Mesendoderm (in vitro differentiated cells): Measurements from ENCODE around the gene ARPC5L.

Experiments
- DNase-seq: peaks from one replicate; pipeline ENCODE4 v3.0.0; 2013
- H2AK5ac ChIP-seq: 2 replicates; pipeline ENCODE4 v1.6.1; 2013; ENCODE audit warnings: low read length, inconsistent platforms
- H2BK120ac ChIP-seq: 2 replicates; pipeline ENCODE4 v1.6.1; 2013; ENCODE audit warnings: low read depth, mild to moderate bottlenecking, low read length, moderate library complexity, mixed read lengths
- H2BK15ac ChIP-seq: replicated peaks from 2 replicates; pipeline ENCODE4 v1.6.1; 2013; ENCODE audit warnings: low read depth, mild to moderate bottlenecking, moderate library complexity
- H2BK5ac ChIP-seq: 2 replicates; pipeline ENCODE4 v1.6.1; 2013; ENCODE audit warnings: low read length, inconsistent platforms
- H3K18ac ChIP-seq: 2 replicates; pipeline ENCODE4 v1.6.1; 2013; ENCODE audit warnings: mild to moderate bottlenecking, low read length, mixed read lengths
- H3K23ac ChIP-seq: one replicate; pipeline ENCODE4 v1.6.1; 2013; ENCODE audit warnings: low read length
- H3K27ac ChIP-seq: 2 replicates; pipeline ENCODE4 v1.5.1; 2013; ENCODE audit warnings: low read depth, mild to moderate bottlenecking, inconsistent platforms, low read length, moderate library complexity
- H3K27me3 ChIP-seq: 2 replicates; pipeline ENCODE4 v1.6.1; 2013; ENCODE audit warnings: low read length, control low read depth, mild to moderate bottlenecking, inconsistent platforms; ENCODE audit not compliant: insufficient read depth, poor library complexity
- H3K36me3 ChIP-seq: 2 replicates; pipeline ENCODE4 v1.6.1; 2013; ENCODE audit warnings: low read length, inconsistent platforms; ENCODE audit not compliant: control insufficient read depth, insufficient read depth
- H3K4ac ChIP-seq: one replicate; pipeline ENCODE4 v1.6.1; 2013; ENCODE audit warnings: low read depth, mild to moderate bottlenecking, low read length, moderate library complexity
- H3K4me1 ChIP-seq: 2 replicates; pipeline ENCODE4 v1.6.1; 2013; ENCODE audit warnings: low read depth, low read length, inconsistent platforms; ENCODE audit not compliant: control insufficient read depth
- H3K4me2 ChIP-seq: 2 replicates; pipeline ENCODE4 v1.6.1; 2013; ENCODE audit warnings: low read length
- H3K4me3 ChIP-seq: 2 replicates; pipeline ENCODE4 v1.5.1; 2013; ENCODE audit warnings: mild to moderate bottlenecking, low read length
- H3K56ac ChIP-seq: one replicate; pipeline ENCODE4 v1.6.1; 2013; ENCODE audit warnings: low read length
- H3K79me1 ChIP-seq: 2 replicates; pipeline ENCODE4 v1.6.1; 2013; ENCODE audit warnings: low read length, inconsistent platforms
- H3K79me2 ChIP-seq: 2 replicates; pipeline ENCODE4 v1.6.1; 2013; ENCODE audit warnings: mild to moderate bottlenecking, low read length; ENCODE audit not compliant: control insufficient read depth, insufficient read depth
- H3K9ac ChIP-seq: 2 replicates; pipeline ENCODE4 v1.6.1; 2013; ENCODE audit warnings: low read length, inconsistent platforms
- H4K5ac ChIP-seq: one replicate; pipeline ENCODE4 v1.6.1; 2013; ENCODE audit warnings: low read length
- H4K8ac ChIP-seq: one replicate; pipeline ENCODE4 v1.6.1; 2013; ENCODE audit warnings: low read depth, mild to moderate bottlenecking, control low read depth, low read length, moderate library complexity
- WGBS: extraction: QIAGEN DNeasy Blood & Tissue Kit; methylation state at CpG from one replicate; pipeline ENCODE4 v1.1.7; 2013; ENCODE audit warnings: low lambda C conversion rate, missing lambda C conversion rate; ENCODE audit not compliant: insufficient coverage; ENCODE audit errors: extremely low coverage; 5-methylcytosine and 5-hydroxymethylcytosine counted together

The ARPC5L gene

GRCh38 chr9:124855944-124856765, 5.8 kb upstream of the ARPC5L start:
- Histone ChIP-seq H2BK15ac (no peak overlapping the region), H3K79me2 (peaks cover 29% of the 10 kb centered on the region), H3K18ac (no peak overlapping the region), H3K4me1 (peaks cover 4% of the 10 kb centered on the region), H3K27me3 (no peaks in the 10 kb centered on the region), H3K36me3 (peaks cover 32% of the 10 kb centered on the region), H3K4me2 (no peak overlapping the region), H3K4ac (no peak overlapping the region), H3K4me3 (no peak overlapping the region), H2BK120ac (no peak overlapping the region), H3K56ac (no peak overlapping the region), H2BK5ac (no peak overlapping the region), H3K79me1 (peaks cover 18% of the 10 kb centered on the region), H4K8ac (no peak overlapping the region), H3K23ac (no peak overlapping the region), H3K27ac (no peak overlapping the region), H4K5ac (no peak overlapping the region), H3K9ac (no peak overlapping the region), H2AK5ac (no peak overlapping the region)
- DNase-seq: peak; percentile 84
- WGBS: no CpG with 5 or more reads among the region's 16 CpGs

- Histone ChIP-seq H3K4me3 (no peak overlapping the region), H3K79me1 (peaks cover 18% of the 10 kb centered on the region), H2BK120ac (no peak overlapping the region), H3K56ac (no peak overlapping the region), H3K27ac (no peak overlapping the region), H2AK5ac (no peak overlapping the region), H3K27me3 (no peaks in the 10 kb centered on the region), H3K23ac (no peak overlapping the region), H3K9ac (no peak overlapping the region), H4K8ac (no peak overlapping the region), H3K4ac (no peak overlapping the region), H3K4me1 (peaks cover 4% of the 10 kb centered on the region), H2BK15ac (no peak overlapping the region), H3K79me2 (peaks cover 34% of the 10 kb centered on the region), H2BK5ac (no peak overlapping the region), H4K5ac (no peak overlapping the region), H3K36me3 (peaks cover 32% of the 10 kb centered on the region), H3K18ac (no peak overlapping the region), H3K4me2 (no peak overlapping the region)
- DNase-seq: no peak
- WGBS: no CpG with 5 or more reads among the region's 24 CpGs
These were observed 4.3 kb upstream of the ARPC5L start for GRCh38 chr9:124857533-124858162.

GRCh38 chr9:124858330-124859046, 3.4 kb upstream of the ARPC5L start:
- no peak for DNase-seq
- H4K8ac ChIP-seq: no peak overlapping the region
- H2BK15ac ChIP-seq: no peak overlapping the region
- peaks cover 32% of the 10 kb centered on the region for H3K36me3 ChIP-seq
- no peak overlapping the region for H3K18ac ChIP-seq
- H3K56ac ChIP-seq: peak overlapping the region; percentile 50
- WGBS: no CpG with 5 or more reads among the region's 9 CpGs
- no peak overlapping the region for H4K5ac ChIP-seq
- peaks cover 34% of the 10 kb centered on the region for H3K79me2 ChIP-seq
- no peak overlapping the region for H3K4me3 ChIP-seq
- H2AK5ac ChIP-seq: no peak overlapping the region
- no peak overlapping the region for H3K23ac ChIP-seq
- no peak overlapping the region for H3K4ac ChIP-seq
- peaks cover 4% of the 10 kb centered on the region for H3K4me1 ChIP-seq
- H3K4me2 ChIP-seq: no peak overlapping the region
- no peak overlapping the region for H3K27ac ChIP-seq
- no peaks in the 10 kb centered on the region for H3K27me3 ChIP-seq
- no peak overlapping the region for H3K9ac ChIP-seq
- H3K79me1 ChIP-seq: peaks cover 18% of the 10 kb centered on the region
- no peak overlapping the region for H2BK5ac ChIP-seq
- no peak overlapping the region for H2BK120ac ChIP-seq

DNA sequence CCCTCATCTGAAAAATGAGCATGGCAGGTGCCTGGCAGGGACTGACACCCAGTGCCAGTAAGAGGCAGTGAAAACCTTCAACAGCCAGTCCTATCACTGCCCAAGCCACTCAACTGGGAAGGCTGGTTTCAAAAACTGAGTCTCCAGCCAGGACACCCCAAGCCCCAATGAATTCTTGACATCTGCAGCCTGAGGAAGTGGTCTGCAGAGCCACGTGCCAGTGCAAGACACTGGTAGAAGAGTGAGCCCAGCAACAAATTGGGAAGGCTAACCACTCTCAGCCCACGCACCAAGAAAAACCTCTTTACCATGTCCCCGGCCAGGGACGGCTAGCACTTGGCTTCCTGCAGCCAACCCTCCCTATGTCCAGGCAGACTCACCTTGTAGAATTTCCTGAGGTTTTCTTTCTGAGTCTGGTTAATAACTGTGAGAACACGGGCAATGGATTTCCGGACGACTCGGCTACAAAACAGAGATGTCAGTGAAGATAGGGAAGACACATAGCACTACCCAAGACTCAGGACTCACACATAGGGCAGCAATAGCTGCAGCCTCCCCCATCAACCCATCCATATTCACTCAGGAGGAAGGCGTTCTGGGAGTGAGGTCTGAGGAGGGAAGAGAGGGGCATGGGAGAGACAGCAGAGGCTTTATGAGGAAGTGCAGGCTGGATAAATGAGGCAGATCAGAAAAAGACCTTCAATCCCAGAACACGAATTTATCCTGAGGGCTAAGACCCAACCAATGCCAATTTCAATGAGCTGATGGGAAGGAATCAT, 1.9 kb upstream of the ARPC5L start:
- Histone ChIP-seq H3K4ac (no peak overlapping the region), H4K8ac (no peak overlapping the region), H3K4me3 (peak overlapping the region; percentile 95), H2BK120ac (no peak overlapping the region), H3K79me1 (peaks cover 18% of the 10 kb centered on the region), H3K4me2 (peak overlapping the region; percentile 99), H3K36me3 (peaks cover 32% of the 10 kb centered on the region), H2BK5ac (no peak overlapping the region), H3K9ac (peak overlapping the region; percentile 98), H3K79me2 (peaks cover 34% of the 10 kb centered on the region), H3K4me1 (peaks cover 4% of the 10 kb centered on the region), H3K18ac (no peak overlapping the region), H3K56ac (peak overlapping the region; percentile 98), H4K5ac (no peak overlapping the region), H2BK15ac (no peak overlapping the region), H3K23ac (peak overlapping the region; percentile 35), H2AK5ac (no peak overlapping the region), H3K27me3 (no peaks in the 10 kb centered on the region), H3K27ac (no peak overlapping the region)
- WGBS: no CpG with 5 or more reads among the region's 10 CpGs
- DNase-seq: no peak

DNA sequence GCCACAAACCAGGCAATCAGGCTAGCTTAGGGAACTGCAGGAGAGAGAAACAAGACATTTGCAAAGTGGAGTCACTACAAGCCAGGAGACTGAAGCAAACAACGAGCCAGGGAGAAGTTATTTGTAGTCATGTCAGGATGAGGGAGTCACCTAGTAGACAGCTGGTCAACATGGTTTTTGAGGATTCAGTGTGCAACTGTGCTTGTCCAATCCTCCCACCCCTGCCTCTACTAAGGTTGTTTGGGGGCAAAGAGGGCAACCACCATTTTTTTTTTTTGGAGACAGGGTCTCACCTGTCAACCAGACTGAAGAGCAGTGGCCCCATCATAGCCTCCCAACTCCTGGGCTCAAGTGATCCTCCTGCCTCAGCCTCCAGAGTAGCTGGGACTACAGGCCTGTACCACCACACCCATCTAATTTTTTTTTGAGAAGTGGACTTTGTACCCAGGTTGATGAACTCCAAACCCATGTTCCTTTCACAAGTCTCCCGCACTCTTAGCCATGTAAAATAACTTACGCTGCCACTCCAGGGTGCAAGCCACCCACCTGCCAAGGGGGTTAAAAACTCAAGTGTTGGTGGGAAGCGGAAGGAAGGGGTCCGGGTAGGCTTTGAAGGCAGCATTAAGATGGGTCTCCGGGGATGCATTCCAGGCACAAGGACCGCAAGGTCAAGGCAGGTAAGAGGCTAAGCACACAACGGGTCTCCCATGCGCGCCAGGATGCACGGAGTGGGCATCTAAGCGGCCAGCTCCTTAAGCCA, 1.2 kb upstream of the ARPC5L start:
- no peak overlapping the region for H3K27ac ChIP-seq
- WGBS: no CpG with 5 or more reads among the region's 12 CpGs

More for the DNA sequence above, 1.2 kb upstream of the ARPC5L start:
- peak overlapping the region; percentile 93 for H3K4ac ChIP-seq
- peak overlapping the region; percentile 8 for H2AK5ac ChIP-seq
- H3K56ac ChIP-seq: peak overlapping the region; percentile 98
- peaks cover 18% of the 10 kb centered on the region for H3K79me1 ChIP-seq
- no peaks in the 10 kb centered on the region for H3K27me3 ChIP-seq
- H3K4me2 ChIP-seq: peak overlapping the region; percentile 99
- H4K8ac ChIP-seq: no peak overlapping the region
- H2BK120ac ChIP-seq: no peak overlapping the region
- H3K79me2 ChIP-seq: peaks cover 34% of the 10 kb centered on the region
- peak overlapping the region; percentile 32 for H3K23ac ChIP-seq
- peaks cover 4% of the 10 kb centered on the region for H3K4me1 ChIP-seq
- H3K4me3 ChIP-seq: peak overlapping the region; percentile 95
- no peak overlapping the region for H2BK15ac ChIP-seq
- no peak overlapping the region for H3K18ac ChIP-seq
- peaks cover 32% of the 10 kb centered on the region for H3K36me3 ChIP-seq
- no peak for DNase-seq
- no peak overlapping the region for H4K5ac ChIP-seq
- peak overlapping the region; percentile 11 for H2BK5ac ChIP-seq
- peak overlapping the region; percentile 98 for H3K9ac ChIP-seq
